ENCODE measurements around the gene ZNF285. TPM values are rescaled to one million over a fixed set of nuclear protein-coding genes. Genes with fewer than 3 reads are reported as not detected.
A peak's percentile ranks its signal among the peaks of the same experiment; 100 is the strongest.

The ZNF285 gene
- total RNA-seq, 6 experiments from 2014 or later, result 1.2 to 2.4 (median 1.5) TPM

DNA sequence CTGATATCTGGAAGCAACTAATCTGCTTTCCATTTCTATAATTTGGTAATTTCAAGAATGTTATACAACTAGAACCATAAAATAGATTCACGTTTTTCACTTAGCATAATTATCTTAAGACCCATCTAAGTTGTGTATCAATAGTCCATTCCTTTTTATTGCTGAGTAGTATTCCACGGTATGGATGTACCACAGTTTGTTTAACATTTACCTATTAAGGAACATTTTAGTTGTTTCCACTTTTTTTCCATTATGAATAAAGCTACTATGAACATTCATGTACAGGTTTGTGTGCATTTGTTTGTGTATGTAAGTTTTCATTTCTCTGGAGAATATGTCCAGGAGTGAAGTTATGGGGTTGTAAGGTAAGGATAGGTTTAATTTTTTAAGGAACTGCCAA, 26.6 kb downstream of the ZNF285 start:
- TF ChIP-seq, protein P1, sequence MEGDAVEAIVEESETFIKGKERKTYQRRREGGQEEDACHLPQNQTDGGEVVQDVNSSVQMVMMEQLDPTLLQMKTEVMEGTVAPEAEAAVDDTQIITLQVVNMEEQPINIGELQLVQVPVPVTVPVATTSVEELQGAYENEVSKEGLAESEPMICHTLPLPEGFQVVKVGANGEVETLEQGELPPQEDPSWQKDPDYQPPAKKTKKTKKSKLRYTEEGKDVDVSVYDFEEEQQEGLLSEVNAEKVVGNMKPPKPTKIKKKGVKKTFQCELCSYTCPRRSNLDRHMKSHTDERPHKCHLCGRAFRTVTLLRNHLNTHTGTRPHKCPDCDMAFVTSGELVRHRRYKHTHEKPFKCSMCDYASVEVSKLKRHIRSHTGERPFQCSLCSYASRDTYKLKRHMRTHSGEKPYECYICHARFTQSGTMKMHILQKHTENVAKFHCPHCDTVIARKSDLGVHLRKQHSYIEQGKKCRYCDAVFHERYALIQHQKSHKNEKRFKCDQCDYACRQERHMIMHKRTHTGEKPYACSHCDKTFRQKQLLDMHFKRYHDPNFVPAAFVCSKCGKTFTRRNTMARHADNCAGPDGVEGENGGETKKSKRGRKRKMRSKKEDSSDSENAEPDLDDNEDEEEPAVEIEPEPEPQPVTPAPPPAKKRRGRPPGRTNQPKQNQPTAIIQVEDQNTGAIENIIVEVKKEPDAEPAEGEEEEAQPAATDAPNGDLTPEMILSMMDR (IDR thresholded peaks at IDR 0.05), result no peak
- Mint-ChIP-seq H3K4me1 (ENCODE audit: low read depth) (no peaks in the 10 kb centered on the region; the same call in 1 of the 2 replicates), H3K27ac (no peak overlapping the region), H3K4me3 (no peak overlapping the region), H3K27me3 (ENCODE audit: insufficient read depth) (peaks cover 2% of the 10 kb centered on the region), H3K9me3 (peaks cover 5% of the 10 kb centered on the region; the same call in 1 of the 2 replicates), H3K36me3 (ENCODE audit: low read depth) (no peaks in the 10 kb centered on the region)
- no peak for DNase-seq

DNA sequence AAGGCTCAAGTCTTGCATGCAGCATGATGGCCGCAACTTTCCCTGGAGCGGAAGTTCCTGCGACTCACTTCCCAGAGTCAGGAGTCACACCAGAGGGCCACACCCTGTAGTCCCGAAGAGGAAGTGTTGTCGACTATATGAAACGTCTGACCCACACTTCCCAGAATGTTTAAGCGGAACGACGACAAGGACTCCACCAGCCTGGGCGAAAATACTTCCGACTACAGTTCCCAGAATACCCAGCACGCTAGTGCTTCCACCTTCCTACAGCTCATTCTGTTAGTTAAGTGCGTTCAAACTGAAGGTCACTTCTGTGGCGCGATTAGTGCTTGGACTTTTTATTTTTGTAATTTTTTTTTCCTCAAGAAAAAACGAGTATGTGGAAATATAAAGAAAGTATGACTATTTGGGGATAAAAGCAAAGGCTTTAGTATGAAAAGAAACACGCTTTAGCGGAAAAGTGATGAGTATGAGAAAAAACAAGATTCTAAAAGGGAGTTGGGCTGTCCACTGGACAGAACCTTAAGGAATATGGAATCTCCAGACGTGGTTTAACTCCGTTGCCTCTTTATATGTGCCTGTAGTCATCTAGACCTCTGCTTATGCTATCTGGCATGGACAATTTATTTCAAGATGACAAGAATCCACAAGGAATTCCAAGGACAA, 29.5 kb downstream of the ZNF285 start:
- H3K4me1 Mint-ChIP-seq (ENCODE audit: low read depth), result no peaks in the 10 kb centered on the region; the same call in 1 of the 2 replicates
- H3K36me3 Mint-ChIP-seq (ENCODE audit: low read depth), result no peaks in the 10 kb centered on the region
- no peak overlapping the region; the same call in 1 of the 2 replicates for H3K4me3 Mint-ChIP-seq
- peaks cover 2% of the 10 kb centered on the region for H3K27me3 Mint-ChIP-seq (ENCODE audit: insufficient read depth)
- DNase-seq, result no peak
- H3K27ac Mint-ChIP-seq, result no peak overlapping the region
- no peaks in the 10 kb centered on the region; the same call in 1 of the 2 replicates for H3K9me3 Mint-ChIP-seq
- TF ChIP-seq, protein P1 (IDR thresholded peaks at IDR 0.05), result no peak

DNA sequence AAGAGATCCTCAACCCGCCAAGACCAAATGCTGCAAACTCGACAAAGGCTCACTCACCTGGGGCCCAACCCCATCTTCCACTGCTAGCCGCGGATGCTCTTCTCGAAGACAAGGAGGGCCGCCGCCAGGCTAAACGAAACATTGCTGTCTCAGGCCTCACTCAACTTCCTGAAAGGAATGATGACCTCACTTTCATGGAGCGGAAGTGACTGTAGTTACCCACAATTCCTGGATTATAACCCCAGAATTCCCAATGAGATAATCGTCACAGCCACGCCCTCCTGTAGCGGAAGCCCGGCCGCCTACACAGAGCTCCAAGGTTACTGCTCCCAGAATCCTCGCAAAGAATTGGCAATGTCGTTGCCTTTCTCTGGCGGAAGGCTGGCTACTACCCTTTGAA, 34.4 kb downstream of the ZNF285 start:
- no peak overlapping the region for H3K4me3 Mint-ChIP-seq
- no peak for DNase-seq
- H3K27ac Mint-ChIP-seq, result no peak overlapping the region
- H3K36me3 Mint-ChIP-seq (ENCODE audit: low read depth), result no peaks in the 10 kb centered on the region
- peaks cover 2% of the 10 kb centered on the region for H3K27me3 Mint-ChIP-seq (ENCODE audit: insufficient read depth)
- TF ChIP-seq, protein P1 (IDR thresholded peaks at IDR 0.05), result no peak
- H3K4me1 Mint-ChIP-seq (ENCODE audit: low read depth), result no peaks in the 10 kb centered on the region; the same call in 1 of the 2 replicates
- H3K9me3 Mint-ChIP-seq, result no peaks in the 10 kb centered on the region; the same call in 1 of the 2 replicates

DNA sequence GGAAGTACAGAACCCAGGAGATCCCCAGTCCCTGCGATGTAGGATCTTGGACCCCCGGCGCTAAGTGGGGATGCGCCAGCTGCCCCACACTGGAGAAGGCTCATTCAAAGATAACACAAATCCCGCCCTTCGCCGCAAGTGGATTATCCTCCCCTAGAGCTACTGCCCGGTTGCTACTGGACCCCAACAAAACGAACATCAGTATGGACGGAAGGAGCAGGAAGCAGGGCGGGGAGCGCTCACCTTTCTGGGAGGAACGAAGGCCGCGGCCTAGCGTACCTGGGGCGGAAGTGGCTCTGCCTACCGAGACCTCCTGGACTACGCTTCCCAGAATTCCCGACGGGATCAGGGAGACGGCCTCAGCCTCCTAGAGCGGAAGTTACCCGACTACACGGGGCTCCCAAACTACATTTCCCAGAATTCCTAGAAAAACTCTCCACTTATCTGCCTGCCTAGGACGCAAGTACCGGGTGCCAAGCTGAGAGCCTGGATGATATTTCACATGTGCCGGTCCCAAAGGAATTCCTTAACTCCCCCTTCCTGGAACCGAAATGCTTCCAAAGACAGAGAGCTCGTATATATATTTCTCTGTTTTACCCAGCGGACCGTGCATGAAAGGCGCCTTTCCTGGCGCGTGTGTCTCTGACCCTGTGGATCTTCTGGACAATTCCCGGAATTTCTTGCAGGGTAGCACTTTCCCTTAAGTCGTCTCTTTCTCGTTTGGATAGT, 44.9 kb downstream of the ZNF285 start, which contains the start of gene ZNF112:
TSS of gene ZNF112 (minus strand) at position 298 of the 729 bp plus-strand sequence. CDS start 16,141 bp downstream, outside the sequence.
- Mint-ChIP-seq H3K27me3 (ENCODE audit: insufficient read depth) (no peaks in the 10 kb centered on the region; the same call in none of the 2 replicates), H3K36me3 (ENCODE audit: low read depth) (peaks cover 35% of the 10 kb centered on the region)

DNA sequence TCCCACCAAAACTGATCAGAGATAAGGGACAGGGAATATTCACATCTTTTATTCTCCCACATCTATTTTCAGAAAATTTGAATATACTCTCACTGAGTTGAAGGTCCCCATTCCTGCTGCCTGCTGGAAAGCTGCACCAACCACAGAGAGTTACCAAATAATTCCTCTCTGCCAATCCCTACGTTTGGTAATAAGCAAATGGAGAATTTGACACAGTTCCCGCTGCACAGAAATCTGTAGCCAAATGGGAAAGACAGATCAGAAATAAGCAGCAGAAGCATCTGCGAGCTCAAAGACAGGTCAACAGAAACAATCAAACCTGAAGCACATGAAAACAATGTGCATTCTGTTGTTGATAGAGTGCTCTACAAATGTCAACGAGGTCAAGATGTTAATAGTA, 54.9 kb downstream of the ZNF285 start:
- no peak for DNase-seq
- H3K9me3 Mint-ChIP-seq, result peaks cover 24% of the 10 kb centered on the region

More for the DNA sequence above, 44.9 kb downstream of the ZNF285 start, which contains the start of gene ZNF112:
- Mint-ChIP-seq H3K4me1 (ENCODE audit: low read depth) (peaks cover 16% of the 10 kb centered on the region), H3K9me3 (peaks cover 3% of the 10 kb centered on the region), H3K27ac (peak within 1 kb of the TSS; percentile 81), H3K4me3 (peak within 1 kb of the TSS; percentile 97)
- TF ChIP-seq, protein P1 (IDR thresholded peaks at IDR 0.05), result no peak
- DNase-seq, result peak; percentile 82

More for the DNA sequence above, 54.9 kb downstream of the ZNF285 start:
- H3K4me1 Mint-ChIP-seq (ENCODE audit: low read depth), result no peaks in the 10 kb centered on the region
- H3K27ac Mint-ChIP-seq, result no peak overlapping the region
- no peak overlapping the region for H3K4me3 Mint-ChIP-seq
- no peaks in the 10 kb centered on the region for H3K27me3 Mint-ChIP-seq (ENCODE audit: insufficient read depth)
- H3K36me3 Mint-ChIP-seq (ENCODE audit: low read depth), result peaks cover 54% of the 10 kb centered on the region
- TF ChIP-seq, protein P1 (IDR thresholded peaks at IDR 0.05), result no peak

All from HFFc6 (cell line).